Measurements from ENCODE around the gene OR4E2. TPM values are rescaled to one million over a fixed set of nuclear protein-coding genes. Genes with fewer than 3 reads are reported as not detected.
A peak's percentile ranks its signal among the peaks of the same experiment; 100 is the strongest.
"Not testable (repeated sequence)": the region's sequence is repeated elsewhere in the genome, so short reads cannot be mapped to it uniquely, and the experiment has no call there.

The OR4E2 gene
- polyA plus RNA-seq, 1 donor, result 0.05 TPM

DNA sequence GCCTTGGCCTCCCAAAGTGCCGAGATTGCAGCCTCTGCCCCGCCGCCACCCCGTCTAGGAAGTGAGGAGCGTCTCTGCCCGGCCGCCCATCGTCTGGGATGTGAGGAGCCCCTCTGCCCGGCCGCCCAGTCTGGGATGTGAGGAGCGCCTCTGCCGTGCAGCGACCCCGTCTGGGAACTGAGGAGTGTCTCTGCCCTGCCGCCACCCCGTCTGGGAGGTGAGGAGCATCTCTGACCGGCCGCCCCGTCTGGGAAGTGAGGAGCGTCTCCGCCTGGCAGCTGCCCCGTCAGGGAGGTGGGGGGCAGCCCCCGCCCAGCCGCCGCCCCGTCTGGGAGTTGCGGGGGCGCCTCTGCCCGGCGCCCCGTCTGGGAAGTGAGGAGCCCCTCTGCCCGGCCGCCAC, 44.0 kb downstream of the OR4E2 start:
- not testable (repeated sequence) for DNase-seq

- DNase-seq, result not testable (repeated sequence)
Observed at GRCh38 chr14:21698538-21698937, 44.9 kb downstream of the OR4E2 start.

DNA sequence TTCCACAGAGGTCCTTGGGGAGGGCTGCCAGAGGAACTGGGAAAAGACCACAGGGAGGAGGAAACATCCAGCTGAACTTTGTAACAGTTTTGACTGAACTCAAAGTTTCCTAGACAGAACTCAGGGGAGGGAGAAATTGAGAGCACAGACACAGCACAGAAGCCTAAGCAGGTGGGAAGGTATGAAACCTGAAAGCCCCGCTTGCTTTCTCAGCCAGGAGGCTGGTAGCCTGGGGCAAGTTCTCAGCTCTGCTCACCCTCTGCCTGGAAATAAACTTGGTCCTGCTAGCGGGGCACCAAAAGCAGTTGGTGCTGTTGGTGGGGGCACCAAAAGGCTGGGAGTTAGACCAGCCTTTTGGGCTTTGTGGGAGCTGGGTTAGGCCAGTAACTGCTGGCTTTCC, 45.9 kb downstream of the OR4E2 start:
- no peak for DNase-seq

DNA sequence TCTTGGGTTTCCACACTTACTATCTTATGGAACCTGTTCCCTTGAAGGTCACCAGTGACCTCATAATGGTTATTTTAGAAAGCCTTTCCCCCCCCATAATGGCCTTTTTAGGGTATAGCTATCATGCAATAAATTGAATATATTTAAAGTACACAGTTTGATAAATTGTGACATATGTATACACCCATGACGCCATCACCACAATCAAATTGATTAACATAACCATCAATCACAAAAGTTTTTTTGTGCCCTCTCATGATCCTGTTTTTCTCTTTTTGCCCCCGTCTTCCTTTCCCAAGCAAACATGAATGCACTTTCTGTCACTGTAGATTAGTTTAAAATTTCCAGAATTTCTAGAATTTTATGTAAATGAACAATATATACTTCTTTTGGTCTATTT, 48.7 kb downstream of the OR4E2 start:
- no peak for DNase-seq

GRCh38 chr14:21703357-21704326, 50.0 kb downstream of the OR4E2 start:
- no peak for DNase-seq

GRCh38 chr14:21704338-21704737, 50.7 kb downstream of the OR4E2 start:
- DNase-seq, result no peak

DNA sequence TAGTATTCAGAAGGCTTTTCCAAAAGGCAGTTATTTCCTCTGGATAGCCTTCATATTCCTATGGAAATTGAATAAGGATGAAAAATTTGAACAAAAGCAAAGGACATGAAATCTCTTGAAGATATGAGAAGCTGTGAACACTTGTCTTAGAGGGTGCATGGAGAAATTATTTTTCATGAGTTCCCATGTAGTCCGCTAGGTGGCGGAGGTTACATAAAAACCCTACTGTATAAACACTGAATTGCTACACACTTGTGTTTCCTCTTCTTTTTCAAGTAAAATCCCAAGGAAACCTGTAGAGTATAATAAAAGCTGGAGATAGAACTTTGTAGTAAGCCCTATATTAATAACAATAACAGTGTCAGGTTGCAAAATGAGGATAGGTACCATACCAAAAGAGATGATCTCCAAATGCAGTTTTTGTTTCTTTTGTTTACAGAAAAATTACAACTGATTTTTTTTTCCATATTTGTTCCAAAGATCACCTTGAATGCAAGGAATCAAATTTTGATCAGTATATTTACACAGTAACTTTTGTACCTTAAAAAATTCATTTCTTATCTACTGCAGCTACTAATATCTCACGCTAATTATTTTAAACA, 57.8 kb downstream of the OR4E2 start:
- peak; percentile 31 for DNase-seq

DNA sequence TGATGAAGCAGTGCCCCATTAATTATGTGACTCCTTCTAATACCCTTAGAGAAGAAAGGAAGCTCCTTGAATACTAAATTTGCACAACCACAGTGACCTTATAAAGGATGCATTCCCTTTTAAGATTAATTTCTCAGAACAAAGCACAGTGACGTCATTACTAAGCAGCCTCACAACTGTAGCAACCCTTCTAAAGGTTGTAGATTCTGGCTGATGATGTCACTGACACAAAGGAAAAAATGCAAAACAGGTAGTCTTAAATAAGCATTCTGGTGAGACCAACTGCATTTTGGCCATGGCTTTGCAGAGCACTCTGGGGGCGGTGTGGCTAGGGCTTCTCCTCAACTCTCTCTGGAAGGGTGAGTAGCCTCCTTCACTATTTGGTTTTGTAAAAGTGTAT, 58.4 kb downstream of the OR4E2 start:
- DNase-seq, result no peak

DNA sequence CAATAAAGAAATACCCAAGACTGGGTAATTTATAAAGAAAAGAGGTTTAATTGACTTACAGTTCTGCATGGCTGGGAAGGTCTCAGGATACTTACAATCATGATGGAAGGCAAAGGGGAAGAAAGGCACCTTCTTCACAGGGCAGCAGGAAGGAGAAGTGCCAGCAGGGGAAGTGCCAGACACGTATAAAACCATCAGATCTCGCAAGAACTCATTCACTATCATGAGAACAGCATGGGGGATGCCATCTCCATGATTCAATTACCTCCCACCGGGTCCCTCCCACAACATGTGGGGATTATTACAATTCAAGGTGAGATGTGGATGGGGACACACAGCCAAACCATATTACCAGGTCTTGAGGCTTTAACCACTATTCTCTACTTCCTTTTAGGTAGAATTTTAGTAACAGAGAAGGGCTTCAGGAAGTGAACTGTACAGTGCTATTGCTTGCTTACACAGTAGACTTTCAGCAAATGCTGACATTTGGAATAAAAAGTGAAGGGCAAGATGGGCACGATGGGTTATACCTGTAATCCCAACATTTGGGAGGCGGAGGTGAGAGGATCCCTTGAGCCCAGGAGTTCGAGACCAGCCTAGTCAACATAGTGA, 60.8 kb downstream of the OR4E2 start:
- DNase-seq, result no peak

Other genes starting within 250 kb of the OR4E2 start
- 85.3 TPM for gene CHD8, start 197.7 kb upstream of the OR4E2 start, polyA plus RNA-seq (ENCODE audit: insufficient read length)
- 51.6 TPM for gene RAB2B, start 176.9 kb upstream of the OR4E2 start, polyA plus RNA-seq (ENCODE audit: insufficient read length)
- 63.6 TPM for gene TOX4, start 176.6 kb upstream of the OR4E2 start, polyA plus RNA-seq (ENCODE audit: insufficient read length)
- gene METTL3, start 142.5 kb upstream of the OR4E2 start, polyA plus RNA-seq (ENCODE audit: insufficient read length), result 118 TPM
- 62.1 TPM for gene SALL2, start 127.5 kb upstream of the OR4E2 start, polyA plus RNA-seq (ENCODE audit: insufficient read length)
- gene OR10G3, start 73.8 kb upstream of the OR4E2 start, polyA plus RNA-seq (ENCODE audit: insufficient read length), result 0.07 TPM
- not detected for gene OR10G2, start 18.9 kb upstream of the OR4E2 start, polyA plus RNA-seq (ENCODE audit: insufficient read length)
- gene OR4E1, start 20.0 kb downstream of the OR4E2 start, polyA plus RNA-seq (ENCODE audit: insufficient read length), result 0.05 TPM